Central memory CD4-positive, alpha-beta T cell (primary cell): ENCODE measurements around the gene BNIP3.

Experiments used
- DNase-seq: peaks from one replicate; pipeline ENCODE4 v3.0.0; 2022
- total RNA-seq, 3 experiments: gene quantifications; one replicate each; lab custom pipeline; 2026; lab: John Stamatoyannopoulos, UW

The BNIP3 gene
- total RNA-seq, result 34.5 to 37.8 (median 35.7) reads per million in 3 experiments

- DNase-seq, result peak; percentile 94
These were observed at the start of gene BNIP3 for GRCh38 chr10:131981429-131982184. TSS of gene BNIP3 (minus strand) at chr10:131981923. CDS start at chr10:131981806, 117 bp downstream.

- no peak for DNase-seq
These were observed 49.3 kb upstream of the BNIP3 start for GRCh38 chr10:132030898-132031463.

- DNase-seq, result no peak
These were observed 47.0 kb upstream of the BNIP3 start for GRCh38 chr10:132028706-132029105.

GRCh38 chr10:132027423-132027983 is 45.8 kb upstream of the BNIP3 start:
- DNase-seq, result no peak

- peak; percentile 56 for DNase-seq
These were observed 41.5 kb upstream of the BNIP3 start for GRCh38 chr10:132023092-132023811.

- no peak for DNase-seq
These were observed 40.5 kb upstream of the BNIP3 start for GRCh38 chr10:132022241-132022640.

GRCh38 chr10:132021504-132022143 is 39.9 kb upstream of the BNIP3 start:
- DNase-seq, result no peak

- DNase-seq, result no peak
These were observed 39.3 kb upstream of the BNIP3 start for GRCh38 chr10:132021046-132021445.

GRCh38 chr10:132020456-132020855 is 38.7 kb upstream of the BNIP3 start:
- no peak for DNase-seq

GRCh38 chr10:132019366-132019765 is 37.6 kb upstream of the BNIP3 start:
- no peak for DNase-seq

- no peak for DNase-seq
These were observed 36.7 kb upstream of the BNIP3 start for GRCh38 chr10:132018446-132018845.

GRCh38 chr10:132016514-132016913 is 34.8 kb upstream of the BNIP3 start:
- no peak for DNase-seq

GRCh38 chr10:132011445-132011844 is 29.7 kb upstream of the BNIP3 start:
- no peak for DNase-seq

GRCh38 chr10:132011024-132011423 is 29.3 kb upstream of the BNIP3 start:
- no peak for DNase-seq

- DNase-seq, result no peak
These were observed 28.8 kb upstream of the BNIP3 start for GRCh38 chr10:132010483-132010882.

- DNase-seq, result no peak
These were observed 27.9 kb upstream of the BNIP3 start for GRCh38 chr10:132009575-132009974.

GRCh38 chr10:132007681-132008080 is 26.0 kb upstream of the BNIP3 start:
- DNase-seq, result no peak

GRCh38 chr10:132006966-132007365 is 25.2 kb upstream of the BNIP3 start:
- DNase-seq, result no peak

GRCh38 chr10:132005147-132005546 is 23.4 kb upstream of the BNIP3 start:
- no peak for DNase-seq

- no peak for DNase-seq
These were observed 22.3 kb upstream of the BNIP3 start for GRCh38 chr10:132004052-132004451.

GRCh38 chr10:132003282-132003924 is 21.7 kb upstream of the BNIP3 start:
- no peak for DNase-seq

- DNase-seq, result no peak
These were observed 20.3 kb upstream of the BNIP3 start for GRCh38 chr10:132002004-132002403.
